Stimulated activated CD8-positive, alpha-beta memory T cell treated with anti-CD3 and anti-CD28 coated beads, Interleukin-12 subunit alpha, Interleukin-12 subunit beta, amount 100 ng/mL, for 24 hours (primary cell): ENCODE measurements around the gene KRTAP1-3.
"Not testable (repeated sequence)": the region's sequence is repeated elsewhere in the genome, so short reads cannot be mapped to it uniquely, and the experiment has no call there.

Experiments
- DNase-seq: peaks from one replicate; pipeline ENCODE4 v3.0.0-alpha.2; 2020; ENCODE audit errors: extremely low read depth

KRTAP1-3 gene, protein sequence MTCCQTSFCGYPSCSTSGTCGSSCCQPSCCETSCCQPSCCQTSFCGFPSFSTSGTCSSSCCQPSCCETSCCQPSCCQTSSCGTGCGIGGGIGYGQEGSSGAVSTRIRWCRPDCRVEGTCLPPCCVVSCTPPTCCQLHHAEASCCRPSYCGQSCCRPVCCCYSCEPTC

DNA sequence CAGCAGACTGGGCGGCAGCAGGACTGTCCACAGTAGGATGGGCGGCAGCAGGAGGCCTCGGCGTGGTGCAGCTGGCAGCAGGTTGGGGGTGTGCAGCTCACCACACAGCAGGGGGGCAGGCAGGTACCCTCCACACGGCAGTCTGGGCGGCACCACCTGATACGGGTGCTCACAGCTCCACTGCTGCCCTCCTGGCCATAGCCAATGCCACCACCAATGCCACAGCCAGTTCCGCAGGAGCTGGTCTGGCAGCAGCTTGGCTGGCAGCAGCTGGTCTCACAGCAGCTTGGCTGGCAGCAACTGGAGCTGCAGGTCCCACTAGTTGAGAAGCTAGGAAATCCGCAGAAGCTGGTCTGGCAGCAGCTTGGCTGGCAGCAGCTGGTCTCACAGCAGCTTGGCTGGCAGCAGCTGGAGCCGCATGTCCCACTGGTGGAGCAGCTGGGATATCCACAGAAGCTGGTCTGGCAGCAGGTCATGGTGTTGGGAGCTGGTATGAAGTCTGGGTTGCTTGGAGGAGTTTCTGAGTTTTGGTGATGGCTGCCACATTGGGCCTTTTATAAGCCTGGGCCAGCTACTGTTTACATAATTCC, at the start of gene KRTAP1-3:
Gene KRTAP1-3, minus strand, starts transcription at position 529 of the 590 bp plus-strand sequence. Its CDS starts 53 bp downstream, at position 476.
- not testable (repeated sequence) for DNase-seq

DNA sequence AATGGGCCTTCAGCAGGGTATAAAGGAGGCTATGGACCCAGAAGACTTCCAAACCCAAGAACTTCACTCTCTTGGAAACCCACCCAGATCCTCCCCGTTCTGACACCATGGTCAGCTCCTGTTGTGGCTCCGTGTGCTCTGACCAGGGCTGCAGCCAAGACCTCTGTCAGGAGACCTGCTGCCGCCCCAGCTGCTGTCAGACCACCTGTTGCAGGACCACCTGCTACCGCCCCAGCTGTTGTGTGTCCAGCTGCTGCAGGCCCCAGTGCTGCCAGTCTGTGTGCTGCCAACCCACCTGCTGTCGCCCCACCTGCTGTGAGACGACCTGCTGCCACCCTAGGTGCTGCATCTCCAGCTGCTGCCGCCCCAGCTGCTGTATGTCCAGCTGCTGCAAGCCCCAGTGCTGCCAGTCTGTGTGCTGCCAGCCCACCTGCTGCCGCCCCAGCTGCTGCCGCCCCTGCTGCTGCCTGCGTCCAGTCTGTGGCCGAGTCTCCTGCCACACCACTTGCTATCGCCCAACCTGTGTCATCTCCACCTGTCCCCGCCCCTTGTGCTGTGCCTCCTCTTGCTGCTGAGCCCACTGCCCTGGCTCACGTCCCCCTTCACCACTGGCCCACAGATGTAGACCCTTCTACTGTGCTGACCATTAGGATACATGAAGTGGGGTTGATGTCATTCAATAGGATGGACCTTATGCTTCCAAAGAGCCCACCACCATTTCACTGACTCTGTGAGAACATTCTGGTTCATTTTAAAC, 49.6 kb upstream of the KRTAP1-3 start, which contains the start of gene KRTAP4-7:
Gene KRTAP4-7, plus strand, starts transcription at position 51 of the 757 bp plus-strand sequence. Its CDS starts 57 bp downstream, at position 108.
- not testable (repeated sequence) for DNase-seq

DNA sequence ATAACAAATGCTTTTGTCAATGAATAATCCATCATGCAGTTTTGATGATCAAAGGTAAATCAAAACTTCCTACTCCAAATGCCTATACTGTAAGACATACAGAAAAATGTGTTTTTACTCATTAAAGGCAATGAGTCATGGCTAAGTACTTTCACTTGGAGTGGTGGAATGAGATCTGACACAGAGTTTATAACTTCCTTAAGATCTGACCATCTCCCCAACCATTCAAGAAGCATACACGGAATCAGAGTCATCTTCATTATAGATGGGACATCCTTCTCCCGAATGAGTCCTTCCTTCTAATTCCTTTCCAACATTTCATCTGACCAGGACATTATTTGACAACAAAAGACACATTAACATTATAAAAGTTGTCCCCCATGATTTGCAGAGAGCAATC, 48.8 kb upstream of the KRTAP1-3 start:
- DNase-seq: not testable (repeated sequence)

DNA sequence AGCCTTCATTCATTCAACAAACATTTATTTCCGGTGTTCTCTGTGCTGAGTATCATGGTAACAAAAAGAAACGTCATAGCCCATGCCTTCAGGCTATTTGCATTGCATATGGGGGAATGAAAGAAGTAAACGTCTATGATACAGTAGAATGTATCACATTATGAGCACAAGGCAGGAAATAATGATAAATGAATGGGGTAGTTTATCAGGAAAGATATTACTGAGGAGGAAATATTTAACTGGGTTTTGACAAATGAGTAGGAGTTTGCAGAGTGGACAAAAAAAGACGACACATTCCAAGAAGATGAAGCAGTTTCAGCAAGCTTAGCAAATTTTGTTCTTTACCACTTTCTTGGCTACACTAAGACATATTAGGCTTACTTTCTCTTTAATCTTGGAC, 48.0 kb upstream of the KRTAP1-3 start:
- no peak for DNase-seq

DNA sequence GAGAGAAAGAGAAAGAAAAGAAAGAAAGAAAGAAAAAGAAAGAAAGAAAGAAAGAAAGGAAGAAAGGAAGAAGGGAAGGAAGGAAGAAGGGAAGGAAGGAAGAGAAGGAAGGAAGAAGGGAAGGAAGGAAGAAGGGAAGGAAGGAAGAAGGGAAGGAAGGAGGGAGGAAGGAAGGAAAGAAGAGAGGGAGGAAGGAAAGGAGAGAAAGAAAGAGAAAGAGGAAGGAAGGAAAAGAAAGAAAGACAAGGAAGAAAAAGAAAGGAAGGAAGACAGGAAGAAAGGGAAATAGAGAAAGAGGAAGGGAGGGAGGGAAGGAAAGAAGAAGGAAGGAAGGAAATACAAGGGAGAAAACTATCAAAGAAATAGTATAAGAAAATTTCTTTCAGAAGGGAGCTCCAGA, 42.1 kb upstream of the KRTAP1-3 start:
- no peak for DNase-seq

DNA sequence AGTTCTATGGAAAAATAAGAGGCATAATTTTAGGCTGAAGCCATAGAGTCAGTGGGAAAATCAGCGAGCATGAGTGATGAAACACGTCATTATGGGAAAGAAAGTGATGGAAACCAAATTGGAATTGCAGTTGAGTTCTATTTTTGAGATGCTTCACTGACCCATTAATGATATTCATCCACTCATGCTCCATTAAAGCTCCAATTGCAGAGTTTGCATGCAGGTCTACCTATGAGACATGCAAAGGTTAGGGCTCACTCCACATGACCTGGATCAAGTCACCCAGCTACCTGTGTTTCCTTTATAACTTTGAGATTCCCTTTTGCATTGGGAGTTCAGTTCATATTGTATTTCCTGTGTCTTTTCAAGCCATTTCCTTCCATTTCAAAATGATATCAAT, 39.0 kb upstream of the KRTAP1-3 start:
- DNase-seq: no peak

DNA sequence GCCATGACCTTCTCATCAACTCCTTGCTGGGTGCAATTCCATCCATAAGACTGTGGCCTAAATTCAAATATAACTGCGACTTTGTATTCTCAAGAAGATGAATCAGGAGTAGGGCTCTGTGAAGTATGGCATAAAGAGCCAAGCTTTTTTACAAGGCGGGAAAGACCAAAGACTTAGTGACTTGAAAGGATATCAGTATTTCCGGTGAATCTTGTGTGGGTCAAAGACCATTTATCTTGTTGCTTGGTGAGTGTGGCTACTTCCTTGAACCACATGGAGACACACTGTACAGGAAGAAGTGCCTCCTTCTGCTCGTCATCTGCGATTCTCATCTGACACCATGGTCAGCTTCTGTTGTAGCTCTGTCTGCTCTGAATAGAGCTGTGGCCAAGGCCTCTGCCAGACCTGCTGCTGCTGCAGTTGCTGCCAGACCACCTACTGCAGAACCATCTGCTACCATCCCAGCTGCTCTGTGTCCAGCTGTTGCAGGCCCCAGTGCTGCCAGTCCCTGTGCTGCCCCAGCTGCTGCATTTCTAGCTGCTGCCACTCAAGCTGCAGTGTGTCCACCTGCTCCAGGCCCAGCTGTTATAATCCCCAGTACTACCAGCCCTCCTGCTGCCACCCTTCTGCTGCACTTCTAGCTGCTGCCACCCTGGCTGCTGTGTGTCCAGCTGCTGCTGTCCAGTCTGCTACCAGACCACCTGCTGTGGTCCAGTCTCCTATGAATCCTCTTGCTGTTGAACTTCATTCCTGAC, 37.1 kb upstream of the KRTAP1-3 start:
- no peak for DNase-seq

DNA sequence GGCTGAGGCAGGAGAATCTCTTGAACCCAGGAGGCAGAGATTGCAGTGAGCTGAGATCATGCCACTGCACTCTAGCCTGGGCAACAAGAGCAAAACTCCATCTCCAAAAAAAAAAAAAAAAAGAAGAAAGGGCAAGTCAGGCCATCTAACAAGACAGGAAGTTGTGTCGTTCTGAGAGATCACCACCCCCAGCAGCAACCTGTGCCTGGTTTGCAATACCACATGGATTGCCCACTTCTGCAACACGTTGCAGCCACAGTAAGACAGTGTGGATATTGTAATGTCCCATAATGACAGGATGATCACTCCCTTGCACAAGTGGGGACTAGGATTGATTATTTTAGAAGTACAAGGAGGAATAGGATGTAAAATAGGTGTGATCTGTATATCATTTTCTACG, 34.4 kb upstream of the KRTAP1-3 start:
- no peak for DNase-seq

DNA sequence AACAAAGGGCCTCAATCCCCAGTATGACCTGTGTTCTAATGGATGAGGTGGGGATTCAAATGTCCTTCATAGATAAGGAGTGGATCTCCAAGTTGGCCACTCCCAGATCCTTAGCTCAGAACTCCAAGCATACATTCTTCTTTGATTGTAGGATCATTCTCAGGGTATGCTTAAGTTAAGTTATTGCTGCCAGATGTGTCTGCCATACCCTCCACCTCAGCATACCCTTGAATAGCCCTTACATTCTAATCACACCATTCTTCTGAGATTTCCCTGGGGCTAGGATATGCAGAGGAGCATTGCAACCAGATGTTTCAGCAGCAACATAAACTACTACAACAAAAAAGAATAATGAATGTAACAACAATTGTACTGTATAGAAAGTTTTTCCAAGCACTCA, 32.6 kb upstream of the KRTAP1-3 start:
- no peak for DNase-seq

DNA sequence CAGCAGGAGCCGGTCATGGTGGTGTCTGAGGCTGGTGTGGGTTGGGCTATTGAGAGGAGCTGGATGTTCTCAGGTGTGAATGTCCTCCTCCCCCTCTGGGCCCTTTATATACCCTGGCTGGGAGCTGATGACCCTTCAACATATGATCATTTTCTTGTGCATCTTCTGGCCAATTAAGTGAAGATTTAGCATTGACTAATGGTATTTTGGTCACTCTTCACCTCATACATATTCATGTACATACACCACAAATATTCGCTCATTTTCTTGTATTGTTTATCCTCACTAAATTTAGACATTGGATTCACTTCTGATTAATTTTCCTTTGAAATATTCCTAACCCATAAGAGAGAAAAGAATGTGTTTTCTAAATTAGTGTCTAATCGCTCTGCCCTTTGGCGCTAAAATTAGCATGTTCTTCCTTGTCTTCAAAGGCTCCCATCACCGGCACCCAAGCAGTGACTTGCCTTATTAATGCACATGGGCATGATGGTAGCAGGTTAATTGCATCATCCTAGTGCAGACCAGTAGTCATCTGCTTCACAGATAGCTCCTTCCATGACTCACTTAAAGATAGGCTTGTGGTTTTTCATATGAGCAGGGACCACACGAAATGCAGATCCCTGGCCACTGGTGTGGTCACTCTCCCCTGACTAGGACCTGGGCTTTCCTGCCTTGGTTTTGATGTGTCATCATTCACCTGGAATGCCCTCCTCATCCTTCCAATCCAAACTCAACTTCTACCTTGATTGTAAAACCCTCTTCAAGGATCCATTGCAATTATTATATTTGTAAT, 31.4 kb upstream of the KRTAP1-3 start, which contains the start of gene KRTAP2-4:
Gene KRTAP2-4, minus strand, starts transcription at position 51 of the 796 bp plus-strand sequence. Its CDS starts 34 bp downstream, at position 17.
- DNase-seq: no peak

DNA sequence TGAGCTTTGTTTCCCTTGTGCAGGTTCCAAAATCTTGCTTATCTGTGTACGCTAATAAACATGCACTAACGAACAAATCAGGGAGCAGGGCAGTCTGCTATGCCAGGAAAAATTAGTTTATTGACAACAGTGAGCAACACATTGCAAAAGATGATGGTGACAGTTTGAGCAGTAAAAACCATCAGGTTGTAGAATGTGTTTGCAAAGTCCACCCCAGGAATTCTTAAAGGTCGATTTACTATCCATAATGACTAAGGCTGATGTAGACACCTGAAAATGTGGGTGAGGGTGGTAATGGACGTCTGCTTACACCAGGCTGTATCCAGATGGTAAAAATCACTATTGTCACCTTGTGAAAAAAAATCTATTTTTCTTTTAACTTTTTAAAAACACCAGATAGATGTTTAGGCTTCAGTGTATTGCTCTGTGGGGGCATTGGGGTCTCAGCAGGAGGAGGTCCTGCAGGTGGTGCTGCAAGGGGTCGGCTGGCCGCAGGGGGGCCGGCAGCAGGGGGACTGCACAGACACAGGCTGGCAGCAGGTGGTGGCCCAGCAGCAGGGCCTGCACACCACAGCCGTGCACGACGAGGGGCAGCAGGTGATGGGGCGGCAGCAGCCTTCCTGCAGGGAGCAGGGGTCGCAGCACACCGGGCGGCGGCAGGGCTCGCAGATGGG, 30.5 kb upstream of the KRTAP1-3 start:
- not testable (repeated sequence) for DNase-seq

DNA sequence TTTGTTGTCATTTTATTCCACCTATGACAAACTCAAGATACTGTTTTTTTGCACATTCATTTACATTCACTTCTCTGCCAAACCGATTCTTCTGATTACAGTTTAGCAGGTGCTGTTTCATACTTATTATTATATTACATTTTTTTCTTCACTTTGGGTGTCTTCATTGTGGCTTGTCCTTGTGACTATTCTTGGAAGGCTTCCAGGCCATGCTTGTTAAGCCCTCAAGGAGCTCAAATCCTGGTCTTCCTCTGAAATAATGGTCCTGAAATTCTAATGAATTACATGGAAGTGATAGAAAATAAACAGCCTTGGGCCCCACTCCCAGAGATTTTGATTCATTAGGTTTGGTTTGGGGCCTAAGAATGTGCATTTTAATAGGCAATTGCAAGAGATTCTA, 29.6 kb upstream of the KRTAP1-3 start:
- DNase-seq: no peak

DNA sequence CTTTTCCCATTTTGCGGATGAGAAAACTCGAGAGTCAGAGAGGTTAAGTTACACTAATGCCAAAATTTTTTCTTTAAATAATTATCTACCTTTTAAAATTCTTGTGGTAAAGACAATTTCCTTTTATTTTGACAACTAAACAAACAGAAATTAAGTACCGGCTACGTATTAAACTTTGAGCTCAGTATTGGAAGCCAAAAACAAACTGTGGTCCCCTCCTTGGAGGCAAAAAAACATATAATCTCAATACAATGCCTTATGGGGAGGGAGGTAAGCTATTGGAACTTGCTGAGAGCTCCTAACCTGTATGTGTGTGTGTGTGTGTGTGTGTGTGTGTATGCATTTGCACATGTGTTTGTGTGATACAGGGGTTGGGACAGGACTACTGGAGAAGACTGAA, 28.8 kb upstream of the KRTAP1-3 start:
- no peak for DNase-seq

DNA sequence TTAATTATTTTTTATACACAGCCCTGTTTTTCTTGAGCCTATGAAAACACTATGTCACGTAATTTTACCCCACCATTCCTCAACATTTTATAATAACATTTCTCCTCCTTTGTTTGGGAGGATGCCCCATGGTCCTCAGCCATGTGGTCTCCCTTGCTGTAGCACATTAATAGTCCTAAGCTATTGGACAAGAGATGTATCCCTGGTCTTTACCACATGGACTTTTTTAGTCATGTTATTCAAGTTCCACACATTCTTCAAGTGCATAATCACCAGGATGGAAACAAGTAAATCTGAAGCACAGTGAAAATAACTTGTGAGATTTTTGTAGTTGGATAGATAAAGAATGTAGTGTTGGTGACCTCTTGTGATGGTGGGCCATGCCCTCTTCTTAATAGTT, 27.3 kb upstream of the KRTAP1-3 start:
- no peak for DNase-seq

DNA sequence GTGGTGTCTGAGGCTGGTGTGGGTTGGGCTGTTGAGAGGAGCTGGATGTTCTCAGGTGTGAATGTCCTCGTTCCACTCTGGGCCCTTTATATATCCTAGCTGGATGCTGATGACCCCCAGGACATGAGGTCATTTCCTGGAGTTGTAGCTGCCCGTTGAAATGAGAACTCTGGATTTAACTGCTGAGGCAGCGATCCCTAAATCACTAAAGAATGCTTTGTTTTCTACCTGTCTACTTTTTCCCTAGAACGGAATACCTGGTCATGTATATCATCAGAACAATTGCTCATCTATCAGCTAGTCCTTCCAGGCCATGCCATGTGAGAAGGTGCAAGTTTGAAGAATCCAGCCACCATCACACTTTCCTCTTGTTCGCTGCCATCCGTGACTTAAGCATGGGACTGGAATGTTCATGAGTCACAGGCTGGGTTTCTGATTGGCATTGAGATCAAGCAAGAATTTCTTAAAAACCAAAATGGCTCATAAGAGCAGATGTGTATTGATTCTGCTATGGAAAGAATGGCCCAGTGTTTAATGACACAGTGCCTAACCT, 25.5 kb upstream of the KRTAP1-3 start, which contains the start of gene KRTAP2-3:
Gene KRTAP2-3, minus strand, starts transcription at position 63 of the 553 bp plus-strand sequence. CDS start 64 bp downstream, outside the sequence.
- no peak for DNase-seq

DNA sequence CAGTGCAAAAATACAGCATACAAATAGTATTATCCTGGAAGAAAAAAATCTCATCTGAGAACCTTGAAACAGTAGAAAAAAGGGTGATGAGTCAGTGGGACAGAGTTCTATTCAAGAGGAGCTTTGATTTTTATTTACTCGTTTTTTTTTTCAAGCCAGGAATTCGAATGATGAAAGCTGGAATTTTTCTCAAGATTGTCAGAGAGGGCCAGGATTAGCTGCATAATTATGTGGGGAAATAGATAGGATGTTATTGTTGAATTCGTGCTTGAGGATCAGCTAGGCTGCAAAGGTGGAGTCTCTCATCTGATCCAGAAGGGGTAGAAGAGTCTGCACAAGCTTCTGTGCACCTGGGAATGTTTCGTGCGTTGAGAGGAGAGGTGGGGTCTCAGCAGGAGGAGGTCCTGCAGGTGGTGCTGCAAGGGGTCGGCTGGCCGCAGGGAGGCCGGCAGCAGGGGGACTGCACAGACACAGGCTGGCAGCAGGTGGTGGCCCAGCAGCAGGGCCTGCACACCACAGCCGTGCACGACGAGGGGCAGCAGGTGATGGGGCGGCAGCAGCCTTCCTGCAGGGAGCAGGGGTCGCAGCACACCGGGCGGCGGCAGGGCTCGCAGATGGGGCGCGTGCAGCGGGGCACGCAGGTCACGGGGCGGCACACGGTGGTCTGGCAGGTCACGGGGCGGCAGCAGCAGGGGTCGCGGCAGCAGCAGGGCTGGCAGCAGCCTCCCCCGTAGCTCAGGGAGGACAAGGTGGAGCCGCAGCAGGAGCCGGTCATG, 24.8 kb upstream of the KRTAP1-3 start:
- not testable (repeated sequence) for DNase-seq

DNA sequence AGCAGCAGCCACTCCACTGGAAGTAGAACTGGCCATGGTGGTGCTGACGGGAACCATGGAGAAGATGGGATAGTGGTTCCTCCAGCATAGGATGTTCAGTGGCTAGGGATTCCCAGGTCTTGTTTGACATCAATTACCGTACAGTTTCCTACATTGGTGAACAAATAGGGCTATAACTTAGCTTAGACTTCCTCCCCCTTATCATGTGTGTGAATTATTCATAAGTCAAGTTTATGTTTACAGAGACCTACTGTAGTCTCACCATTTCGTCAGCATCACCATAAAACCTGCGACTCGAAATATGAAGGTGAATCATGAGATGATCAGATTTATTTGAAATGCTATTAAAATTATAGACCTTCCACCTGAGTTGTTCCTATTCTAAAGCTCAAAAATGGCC, 24.1 kb upstream of the KRTAP1-3 start:
- DNase-seq: no peak

DNA sequence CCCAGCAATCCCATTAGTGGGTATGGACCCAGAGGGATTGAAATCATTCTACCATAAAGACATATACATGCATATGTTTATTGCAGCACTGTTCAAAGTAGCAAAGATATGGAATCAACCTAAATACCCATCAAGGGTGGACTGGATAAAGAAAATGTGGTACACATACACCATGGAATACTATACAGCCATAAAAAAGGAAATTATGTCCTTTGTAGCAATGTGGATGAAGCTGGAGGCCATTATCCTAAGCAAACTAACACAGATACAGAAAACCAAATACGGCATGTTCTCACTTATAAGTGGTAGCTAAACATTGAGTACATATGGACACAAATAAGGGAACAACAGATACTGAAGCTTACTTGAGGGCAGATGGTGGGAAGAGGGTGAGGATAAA, 22.9 kb upstream of the KRTAP1-3 start:
- no peak for DNase-seq

DNA sequence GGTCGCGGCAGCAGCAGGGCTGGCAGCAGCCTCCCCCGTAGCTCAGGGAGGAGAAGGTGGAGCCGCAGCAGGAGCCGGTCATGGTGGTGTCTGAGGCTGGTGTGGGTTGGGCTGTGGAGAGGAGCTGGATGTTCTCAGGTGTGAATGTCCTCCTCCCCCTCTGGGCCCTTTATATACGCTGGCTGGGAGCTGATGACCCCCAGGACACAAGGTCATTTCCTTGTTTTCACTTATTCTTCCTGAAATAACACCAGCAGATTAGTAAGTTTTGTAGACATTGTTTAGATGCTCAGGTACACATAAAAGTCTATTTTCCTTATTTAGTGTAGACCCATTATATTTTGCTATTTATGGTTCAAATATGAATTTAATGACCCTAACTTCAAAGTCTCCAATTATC, 20.5 kb upstream of the KRTAP1-3 start, which contains the start of gene KRTAP2-2:
Gene KRTAP2-2, minus strand, starts transcription at position 101 of the 400 bp plus-strand sequence. Its CDS starts 19 bp downstream, at position 82.
- DNase-seq: not testable (repeated sequence)
